Measurements from ENCODE around the gene C16orf90.

GRCh38 chr16:3520413-3520812 is 25.1 kb upstream of the C16orf90 start:
- TF ChIP-seq CTCF (IDR thresholded peaks at IDR 0.05; ENCODE audit: borderline replicate concordance, extremely low read depth, low read length, poor library complexity, severe bottlenecking) (no peak), EZH2 (IDR thresholded peaks at IDR 0.05; ENCODE audit: borderline replicate concordance, low read depth, low read length, severe bottlenecking) (no peak)
